ENCODE measurements around the gene PRKG1.

GRCh38 chr10:51733057-51733456, 658.8 kb downstream of the PRKG1 start:
- TF ChIP-seq CTCF (conservative IDR thresholded peaks at IDR 0.05; ENCODE audit: low read depth in 2 of 2) (no peak), EZH2 (IDR thresholded peaks at IDR 0.05; ENCODE audit: low read depth, unreplicated experiment) (no peak), POLR2AphosphoS5 (IDR thresholded peaks at IDR 0.05; ENCODE audit: low read depth) (no peak), REST (IDR thresholded peaks at IDR 0.05; ENCODE audit: unreplicated experiment) (no peak), CREB1 (CRISPR knock-in tag; IDR thresholded peaks at IDR 0.05; ENCODE audit: low read depth) (no peak), EZH2phosphoT487 (IDR thresholded peaks at IDR 0.05; ENCODE audit: unreplicated experiment) (no peak), ETS1 (IDR thresholded peaks at IDR 0.05) (no peak)

Measured in GM23338 (cell line).